Tibial artery (tissue), 4 donors: ENCODE results near the gene SARDH.

Source experiments
- DNase-seq, 2 donors: peaks; one replicate each; pipeline ENCODE4 v3.0.0-alpha.2; 2019
- H3K27ac ChIP-seq, 2 donors: fragments of 200-600 bp; sonication (generic) in 1 of 2; 1 replicate in 1 of 2; 2 replicates in 1 of 2; pipeline ENCODE4 v1.5.1; 2018 to 2019; ENCODE audit warnings: mild to moderate bottlenecking in 1 of 2
- H3K27me3 ChIP-seq, 2 donors: fragments of 200-600 bp; sonication (generic) in 1 of 2; one replicate each; pipeline versions ENCODE4 v1.5.1 to v1.6.0; 2016 to 2019
- H3K36me3 ChIP-seq, 3 donors: fragments of 200-600 bp; sonication (generic) in 2 of 3; one replicate each; pipeline ENCODE4 v1.5.1; 2016 to 2019; ENCODE audit warnings: mild to moderate bottlenecking in 2 of 3
- H3K4me1 ChIP-seq, 4 donors: fragments of 200-600 bp; sonication (generic) in 2 of 4; 1 replicate in 3 of 4; 2 replicates in 1 of 4; pipeline ENCODE4 v1.5.1; 2016 to 2019
- H3K4me3 ChIP-seq, 2 donors: fragments of 200-600 bp; sonication (generic) in 1 of 2; 1 replicate in 1 of 2; 2 replicates in 1 of 2; pipeline ENCODE4 v1.5.1; 2018 to 2019; ENCODE audit warnings: mild to moderate bottlenecking in 2 of 2
- H3K9me3 ChIP-seq, 3 donors: fragments of 200-600 bp; sonication (generic) in 1 of 3; one replicate each; pipeline ENCODE4 v1.5.1; 2016 to 2019
- CTCF ChIP-seq, 2 experiments: fragments of 200-600 bp in 1 of 2; fragments of 450-650 bp in 1 of 2; IDR thresholded peaks; one replicate each; pipeline ENCODE4 v1.5.1; 2017 to 2019; ENCODE audit warnings: antibody characterized with exemption in 2 of 2, mild to moderate bottlenecking in 1 of 2, moderate library complexity in 1 of 2
- intact Hi-C: fragments of 100-400 bp; cut with DNase I; formaldehyde crosslinking; loops from one replicate; pipeline ENCODE4 v1.15.0; 2023; ENCODE audit warnings: low total_unique reads

SARDH gene

GRCh38 chr9:133639613-133640012 lies 98.5 kb downstream of the SARDH start:
- Histone ChIP-seq H3K27me3 (peaks cover 0 to 81% of the 10 kb centered on the region in 2 donors), H3K4me1 (no peaks in the 10 kb centered on the region), H3K36me3 (no peaks in the 10 kb centered on the region), H3K4me3 (no peak overlapping the region), H3K27ac (no peak overlapping the region), H3K9me3 (no peaks in the 10 kb centered on the region)
- intact Hi-C loops: no loop called here
- DNase-seq: no peak
- no peak for TF ChIP-seq CTCF (IDR thresholded peaks at IDR 0.05)

GRCh38 chr9:133638711-133639110 lies 99.4 kb downstream of the SARDH start:
- Histone ChIP-seq H3K27ac (no peak overlapping the region), H3K27me3 (peaks cover 0 to 81% of the 10 kb centered on the region in 2 donors), H3K4me1 (no peaks in the 10 kb centered on the region), H3K4me3 (no peak overlapping the region), H3K9me3 (no peaks in the 10 kb centered on the region), H3K36me3 (no peaks in the 10 kb centered on the region)
- intact Hi-C loops: no loop called here
- no peak for TF ChIP-seq CTCF (IDR thresholded peaks at IDR 0.05)
- no peak for DNase-seq

- Histone ChIP-seq H3K4me3 (no peak overlapping the region), H3K9me3 (no peaks in the 10 kb centered on the region), H3K27me3 (peaks cover 0 to 82% of the 10 kb centered on the region in 2 donors), H3K27ac (no peak overlapping the region), H3K4me1 (no peaks in the 10 kb centered on the region), H3K36me3 (no peaks in the 10 kb centered on the region)
- TF ChIP-seq CTCF (IDR thresholded peaks at IDR 0.05): no peak
- intact Hi-C loops: no loop called here
- no peak for DNase-seq
Measured at GRCh38 chr9:133638076-133638475, 100.1 kb downstream of the SARDH start.

- no peak for TF ChIP-seq CTCF (IDR thresholded peaks at IDR 0.05)
- no peak overlapping the region for H3K27ac ChIP-seq
- H3K4me1 ChIP-seq: no peaks in the 10 kb centered on the region
- H3K9me3 ChIP-seq: no peaks in the 10 kb centered on the region
- peaks cover 0 to 82% of the 10 kb centered on the region in 2 donors for H3K27me3 ChIP-seq
- DNase-seq: no peak
- H3K4me3 ChIP-seq: no peak overlapping the region
- intact Hi-C loops: no loop called here
- H3K36me3 ChIP-seq: no peaks in the 10 kb centered on the region
Measured at GRCh38 chr9:133637451-133638055, 100.6 kb downstream of the SARDH start.

- no peaks in the 10 kb centered on the region for H3K36me3 ChIP-seq
- DNase-seq: no peak
- no peak overlapping the region for H3K27ac ChIP-seq
- no peaks in the 10 kb centered on the region for H3K9me3 ChIP-seq
- no peak for TF ChIP-seq CTCF (IDR thresholded peaks at IDR 0.05)
- H3K4me1 ChIP-seq: no peaks in the 10 kb centered on the region
- intact Hi-C loops: no loop called here
- no peak overlapping the region for H3K4me3 ChIP-seq
- H3K27me3 ChIP-seq: peaks cover 0 to 81% of the 10 kb centered on the region in 2 donors
Measured at GRCh38 chr9:133636902-133637301, 101.2 kb downstream of the SARDH start.
